ENCODE results near the gene ADAMTSL5.
"Not testable (repeated sequence)": the region's sequence is repeated elsewhere in the genome, so short reads cannot be mapped to it uniquely, and the experiment has no call there.

ADAMTSL5 gene

GRCh38 chr19:1528596-1529429 lies 16.0 kb upstream of the ADAMTSL5 start:
- FAIRE-seq = no peak

DNA sequence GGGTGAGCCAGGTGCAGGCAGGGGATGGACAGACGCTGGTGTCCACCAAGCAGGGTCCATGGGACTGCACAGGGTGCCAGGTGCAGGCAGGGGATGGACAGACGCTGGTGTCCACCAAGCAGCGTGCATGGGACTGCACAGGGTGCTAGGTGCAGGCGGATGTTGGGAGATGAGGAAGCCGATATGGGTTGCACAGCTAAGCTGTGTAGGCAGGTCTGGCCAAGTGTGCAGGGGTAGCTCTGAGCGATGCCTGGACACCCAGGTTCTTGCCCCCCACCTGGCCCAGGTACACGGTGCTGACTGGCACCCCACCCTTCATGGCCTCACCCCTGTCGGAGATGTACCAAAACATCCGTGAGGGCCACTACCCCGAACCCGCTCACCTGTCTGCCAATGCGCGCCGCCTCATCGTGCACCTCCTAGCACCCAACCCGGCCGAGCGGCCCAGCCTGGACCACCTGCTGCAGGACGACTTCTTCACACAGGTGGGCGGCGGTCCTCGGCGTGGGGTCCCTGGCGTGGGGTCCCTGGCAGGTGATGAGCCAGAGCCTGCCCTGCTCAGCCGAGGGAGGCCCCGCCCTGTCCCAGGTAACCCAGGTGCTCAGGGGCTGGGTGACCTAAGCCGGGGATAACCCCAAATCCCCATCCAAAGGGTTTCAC lies 15.0 kb upstream of the ADAMTSL5 start:
- FAIRE-seq = no peak

DNA sequence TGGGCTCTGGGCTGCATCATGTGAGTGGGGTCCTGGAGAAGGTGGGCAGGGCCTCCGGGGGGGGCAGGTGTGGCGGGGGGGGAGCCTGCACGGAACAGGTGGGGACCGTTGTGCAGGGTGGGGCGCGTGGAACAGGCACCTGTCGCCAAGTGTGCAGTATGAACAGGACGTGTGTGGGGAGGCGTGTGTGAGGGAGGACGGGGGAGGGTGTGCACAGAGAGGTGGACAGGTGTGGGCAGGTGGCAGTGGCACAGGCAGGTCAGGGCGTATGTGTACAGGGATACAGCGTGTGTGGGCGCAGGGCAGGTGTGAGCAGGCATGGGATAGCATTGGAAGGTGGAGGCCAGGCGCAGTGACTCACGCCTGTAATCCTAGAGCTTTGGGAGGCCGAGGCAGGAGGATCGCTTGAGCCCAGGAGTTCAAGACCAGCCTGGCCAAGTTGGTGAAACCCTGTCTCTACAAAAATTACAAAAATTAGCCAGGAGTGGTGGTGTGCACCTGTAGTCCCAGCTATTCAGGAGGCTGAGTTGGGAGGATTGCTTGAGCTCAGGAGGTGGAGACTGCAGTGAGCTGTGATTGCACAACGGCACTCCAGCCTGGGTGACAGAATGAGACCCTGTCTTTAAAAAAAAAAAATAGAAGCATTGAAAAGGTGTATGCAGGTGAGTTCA lies 14.3 kb upstream of the ADAMTSL5 start:
- no peak for FAIRE-seq

DNA sequence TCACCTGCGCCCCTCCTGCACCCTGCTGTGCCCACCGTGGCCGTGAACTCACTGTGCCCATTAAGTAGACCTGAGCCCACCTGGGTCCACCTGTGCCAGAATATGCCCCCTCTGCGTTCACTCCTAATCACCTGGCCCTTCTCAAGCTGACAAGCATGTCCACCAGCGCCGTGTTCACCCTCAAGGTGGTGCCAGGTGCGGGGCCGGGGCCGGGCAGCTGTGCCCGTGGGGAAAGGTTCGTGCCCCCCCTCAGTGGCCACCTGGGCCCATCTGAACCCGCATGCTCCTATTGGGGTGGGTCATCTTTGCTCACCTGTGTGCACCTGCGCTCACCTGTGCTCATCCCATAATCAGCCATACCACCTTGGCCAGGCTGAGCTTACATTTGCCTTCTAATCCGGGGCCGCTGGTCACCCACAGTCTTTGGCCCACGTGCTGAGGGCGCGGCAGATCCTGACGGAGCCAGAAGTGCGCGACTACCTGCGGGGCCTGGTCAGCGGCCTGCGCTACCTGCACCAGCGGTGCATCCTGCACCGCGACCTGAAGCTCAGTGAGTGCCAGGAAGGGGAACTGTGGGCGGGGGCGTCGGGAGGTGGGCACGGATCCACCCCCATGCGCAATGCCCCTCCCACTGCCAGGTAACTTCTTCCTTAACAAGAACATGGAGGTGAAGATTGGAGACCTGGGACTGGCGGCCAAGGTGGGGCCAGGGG lies 13.4 kb upstream of the ADAMTSL5 start:
- no peak for FAIRE-seq

- no peak for FAIRE-seq
Measured at GRCh38 chr19:1525343-1525742, 12.5 kb upstream of the ADAMTSL5 start.

GRCh38 chr19:1524972-1525325 lies 12.1 kb upstream of the ADAMTSL5 start:
- FAIRE-seq = no peak

DNA sequence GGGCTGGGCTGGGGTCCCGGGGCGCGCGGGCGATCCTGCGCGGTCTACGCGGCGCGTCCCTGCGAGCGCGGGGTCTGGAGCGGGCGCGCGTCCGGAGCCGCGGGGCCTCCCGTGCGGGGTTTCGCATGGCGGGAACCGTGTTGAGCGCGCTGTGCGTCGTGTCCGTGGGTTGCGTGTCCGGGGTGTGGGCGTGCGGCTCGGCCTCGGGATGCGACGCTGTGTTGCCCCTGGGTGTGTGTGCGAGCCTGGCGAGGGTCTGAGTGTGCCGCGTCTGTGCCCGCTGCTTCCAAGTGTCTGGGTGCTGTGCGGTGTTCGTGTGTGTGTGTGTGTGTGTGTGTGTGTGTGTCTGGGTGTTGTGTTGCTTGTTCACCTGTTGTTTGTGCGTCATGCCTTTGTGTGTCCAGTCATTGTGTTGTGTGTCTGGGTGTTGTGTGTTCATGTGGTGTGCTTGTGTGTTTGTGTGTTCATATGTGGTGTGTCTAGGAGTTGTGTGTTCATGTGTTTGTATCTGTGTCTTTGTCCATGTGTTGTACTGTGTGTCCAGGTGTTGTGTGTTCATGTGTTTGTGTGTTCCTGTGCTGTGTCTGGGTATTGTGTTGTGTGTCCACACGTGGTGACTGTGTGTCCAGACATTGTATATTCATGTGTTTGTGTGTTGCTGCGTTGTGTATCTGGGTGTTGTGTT lies 11.6 kb upstream of the ADAMTSL5 start:
- FAIRE-seq = no peak

- no peak for FAIRE-seq
Measured at GRCh38 chr19:1523412-1524286, 10.8 kb upstream of the ADAMTSL5 start, which contains the start of gene PLK5. TSS of gene PLK5 (plus strand) at chr19:1524077. CDS start at chr19:1526997, 2,920 bp downstream.

DNA sequence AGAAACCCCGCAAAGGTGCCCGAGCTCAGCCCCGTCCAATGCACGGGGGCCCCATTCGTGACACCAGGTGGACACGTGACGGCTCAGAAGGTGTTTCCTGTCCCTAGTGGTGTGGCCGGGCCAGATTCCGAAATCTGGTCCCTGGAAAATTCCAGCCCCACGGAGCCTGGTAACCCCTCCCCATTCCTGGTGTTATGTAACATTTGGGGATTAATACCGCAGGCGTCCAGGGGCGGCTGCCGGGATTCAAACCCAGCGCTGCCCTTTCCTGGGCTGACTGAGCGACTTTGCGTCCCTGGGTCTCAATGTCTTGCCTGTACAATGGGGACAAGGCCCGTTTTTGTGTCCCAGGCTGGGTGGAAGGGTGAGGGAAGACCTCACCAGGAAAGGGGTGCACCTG lies 10.0 kb upstream of the ADAMTSL5 start:
- FAIRE-seq = no peak

DNA sequence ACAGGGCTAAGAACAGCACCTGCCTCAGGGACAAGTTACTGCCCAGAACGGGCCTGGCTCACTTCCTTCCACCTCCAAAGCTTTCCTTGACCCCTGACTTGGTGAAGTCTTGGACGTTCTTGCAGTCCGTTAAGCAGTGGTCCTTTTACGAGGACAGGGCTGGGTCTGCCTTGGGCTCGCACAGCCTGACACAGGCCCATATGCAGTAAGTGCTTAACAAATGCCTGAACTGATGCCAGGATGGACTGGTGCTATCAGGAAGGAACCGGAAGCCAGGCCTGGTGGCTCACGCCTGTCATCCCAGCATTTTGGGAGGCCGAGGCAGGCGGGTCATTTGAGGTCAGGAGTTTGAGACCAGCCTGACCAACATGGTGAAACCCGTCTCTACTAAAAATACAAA lies 9.2 kb upstream of the ADAMTSL5 start:
- FAIRE-seq = no peak

- FAIRE-seq = no peak
Measured at GRCh38 chr19:1521636-1522035, 8.8 kb upstream of the ADAMTSL5 start.

- FAIRE-seq = no peak
Measured at GRCh38 chr19:1520203-1520780, 7.5 kb upstream of the ADAMTSL5 start.

DNA sequence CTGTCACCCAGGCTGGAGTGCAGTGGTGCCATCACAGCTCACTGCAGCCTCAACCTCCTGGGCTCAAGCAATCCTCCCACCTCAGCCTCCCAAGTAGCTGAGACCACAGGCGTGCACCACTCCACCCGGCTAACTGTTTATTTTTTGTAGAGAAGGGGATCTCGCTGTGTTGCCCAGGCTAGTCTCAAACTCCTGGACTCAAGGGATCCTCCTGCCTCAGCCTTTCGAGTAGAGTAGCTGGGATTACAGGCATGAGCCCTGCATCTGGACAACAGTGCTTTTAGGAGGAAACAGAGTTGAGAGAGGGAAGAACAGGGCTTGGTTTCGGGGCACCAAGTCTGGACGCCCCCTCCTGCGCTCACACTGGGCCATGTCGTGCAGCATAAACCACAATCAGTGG lies 7.0 kb upstream of the ADAMTSL5 start:
- FAIRE-seq = not testable (repeated sequence)

- FAIRE-seq = no peak
Measured at GRCh38 chr19:1518471-1518870, 5.7 kb upstream of the ADAMTSL5 start.

- FAIRE-seq = no peak
Measured at GRCh38 chr19:1516395-1516753, 3.6 kb upstream of the ADAMTSL5 start.

DNA sequence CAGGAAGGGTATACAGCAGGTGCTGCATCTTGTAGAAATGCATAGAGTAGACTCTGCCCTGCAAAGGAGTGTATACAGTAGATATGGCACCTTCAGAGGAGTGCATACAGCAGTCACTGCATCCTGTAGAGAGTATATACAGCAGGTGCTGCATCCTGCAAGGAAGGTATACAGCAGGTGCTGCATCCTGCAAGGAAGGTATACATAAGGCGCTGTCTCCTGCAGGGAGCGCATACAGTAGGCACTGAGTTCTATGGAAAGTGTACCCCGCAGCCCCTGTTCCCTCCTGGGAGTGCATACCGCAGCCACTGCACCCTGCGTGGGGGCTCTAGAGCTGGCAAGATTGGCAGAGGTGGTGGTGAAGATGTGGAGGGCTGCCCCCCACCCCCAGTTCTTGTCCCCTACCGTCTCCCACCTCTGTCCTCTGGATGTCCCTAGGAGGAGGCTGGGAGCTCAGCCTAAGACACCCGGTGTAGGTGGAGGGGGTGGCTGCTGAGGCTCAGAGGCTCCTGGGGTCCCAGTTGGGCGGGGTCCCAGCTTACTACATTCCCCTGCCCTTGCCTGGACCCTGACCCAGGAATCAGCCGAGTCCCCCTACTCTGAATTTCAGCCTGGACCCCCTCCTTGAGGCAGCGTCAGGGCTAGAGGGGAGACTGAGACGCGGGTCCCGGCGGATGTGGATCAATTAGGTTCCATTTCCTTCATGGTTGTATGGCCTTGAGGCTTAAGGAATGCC lies 2.3 kb upstream of the ADAMTSL5 start:
- no peak for FAIRE-seq

DNA sequence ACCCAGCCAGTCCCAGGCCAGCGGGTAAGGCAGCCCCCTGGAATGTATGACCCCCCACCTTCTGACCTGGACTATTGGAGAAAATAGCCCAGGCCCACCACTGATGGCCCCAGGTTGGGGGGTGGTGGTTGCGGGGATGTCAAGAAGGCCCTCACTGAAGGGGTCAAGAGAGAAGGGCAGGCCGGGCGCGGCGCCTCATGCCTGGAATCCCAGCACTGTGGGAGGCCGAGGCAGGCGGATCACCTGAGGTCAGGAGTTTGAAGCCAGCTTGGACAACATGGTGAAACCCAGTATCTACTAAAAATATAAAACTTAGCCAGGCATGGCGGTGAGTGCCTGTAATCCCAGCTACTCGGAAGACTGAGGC lies 1.5 kb upstream of the ADAMTSL5 start:
- FAIRE-seq = no peak

GRCh38 chr19:1513499-1514294 lies 878 bp upstream of the ADAMTSL5 start:
- FAIRE-seq = no peak

All from colon (tissue), 2 donors.